ENCODE measurements around the gene POPDC2. TPM values are rescaled to one million over a fixed set of nuclear protein-coding genes. Genes with fewer than 3 reads are reported as not detected.

POPDC2 gene
- total and polyA plus RNA-seq, 7 donors, result 30.7 to 205 (median 137) TPM

- WGBS, 3 donors, result 36 to 49% (median 37%) methylated on average over 9 of the region's 9 CpGs
- Histone ChIP-seq H3K36me3 (ENCODE audit: insufficient read depth in 1 of 2, low read depth in 1 of 2) (peaks cover 3 to 27% of the 10 kb centered on the region in 2 donors), H3K4me3 (peak overlapping the region; percentile 71), H3K9me3 (no peaks in the 10 kb centered on the region), H3K27me3 (ENCODE audit: insufficient read depth in 3 of 3, low read length in 2 of 3) (no peaks in the 10 kb centered on the region), H3K27ac (peak overlapping the region; percentile 97), H3K4me1 (peaks cover 48% of the 10 kb centered on the region)
- intact Hi-C loops (cut with DNase I), result loop anchor here in 1 of 2 donors (2.0 to 5.0 kb wide), 2 partner anchors 21 to 438 kb away; no protein-coding TSS in a partner anchor
- ATAC-seq (peak; percentile 46 to 59 (median 50)), DNase-seq (peak in 1 of 2 donors; percentile 65)
- no peak for TF ChIP-seq CTCF (IDR thresholded peaks at IDR 0.05)
Measured at GRCh38 chr3:119659606-119660291, 640 bp downstream of the POPDC2 start.

DNA sequence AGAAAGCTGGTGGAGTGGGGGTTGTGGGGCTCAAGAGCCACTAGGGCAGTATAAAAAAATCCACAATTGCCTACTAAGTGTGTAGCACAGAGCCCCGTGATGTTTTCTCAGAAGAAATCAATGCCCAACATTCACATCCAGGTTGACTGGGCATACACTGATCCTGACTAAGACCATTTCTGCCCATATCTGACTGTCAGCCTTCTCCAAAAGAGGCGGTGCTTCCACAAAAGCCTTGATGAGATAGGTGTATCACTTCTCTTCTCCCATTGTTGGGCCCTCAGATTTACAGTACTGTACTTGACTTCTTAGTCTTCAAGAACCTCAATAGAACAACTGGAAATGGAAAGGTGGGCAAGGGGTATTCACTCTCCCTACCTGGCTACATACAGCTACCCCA lies 1.4 kb downstream of the POPDC2 start:
- H3K4me3 ChIP-seq, result peak overlapping the region; percentile 71
- intact Hi-C loops (cut with DNase I), result loop anchor here in 1 of 2 donors (2.0 to 5.0 kb wide), 2 partner anchors 20 to 438 kb away; no protein-coding TSS in a partner anchor
- 31 to 47% (median 42%) methylated on average over 2 of the region's 2 CpGs for WGBS, 3 donors
- H3K4me1 ChIP-seq, result peaks cover 48% of the 10 kb centered on the region
- no peak for DNase-seq
- peak overlapping the region; percentile 97 for H3K27ac ChIP-seq
- ATAC-seq, result peak; percentile 49 to 78 (median 60)
- no peak for TF ChIP-seq CTCF (IDR thresholded peaks at IDR 0.05)
- no peaks in the 10 kb centered on the region for H3K27me3 ChIP-seq (ENCODE audit: insufficient read depth in 3 of 3, low read length in 2 of 3)
- peaks cover 3 to 34% of the 10 kb centered on the region in 2 donors for H3K36me3 ChIP-seq (ENCODE audit: insufficient read depth in 1 of 2, low read depth in 1 of 2)
- H3K9me3 ChIP-seq, result no peaks in the 10 kb centered on the region

- H3K4me1 ChIP-seq, result peaks cover 44% of the 10 kb centered on the region
- 61 to 64% (median 64%) methylated on average over 4 of the region's 4 CpGs for WGBS, 3 donors
- H3K4me3 ChIP-seq, result peak overlapping the region; percentile 71
Measured at GRCh38 chr3:119657887-119658702, 2.3 kb downstream of the POPDC2 start.

GRCh38 chr3:119653876-119654275 lies 6.5 kb downstream of the POPDC2 start:
- Histone ChIP-seq H3K9me3 (no peaks in the 10 kb centered on the region), H3K36me3 (ENCODE audit: insufficient read depth in 1 of 2, low read depth in 1 of 2) (peaks cover 3 to 50% of the 10 kb centered on the region in 2 donors), H3K27ac (peak overlapping the region; percentile 97), H3K4me3 (no peak overlapping the region), H3K27me3 (ENCODE audit: insufficient read depth in 3 of 3, low read length in 2 of 3) (no peaks in the 10 kb centered on the region), H3K4me1 (peaks cover 61% of the 10 kb centered on the region)
- WGBS, 3 donors, result 39 to 42% (median 41%) methylated on average over 2 of the region's 2 CpGs
- intact Hi-C loops (cut with DNase I), result no loop called here
- DNase-seq (no peak), ATAC-seq (no peak)
- no peak for TF ChIP-seq CTCF (IDR thresholded peaks at IDR 0.05)

More at GRCh38 chr3:119657887-119658702, 2.3 kb downstream of the POPDC2 start:
- H3K27me3 ChIP-seq (ENCODE audit: insufficient read depth in 3 of 3, low read length in 2 of 3), result no peaks in the 10 kb centered on the region
- H3K36me3 ChIP-seq (ENCODE audit: insufficient read depth in 1 of 2, low read depth in 1 of 2), result peaks cover 3 to 40% of the 10 kb centered on the region in 2 donors
- DNase-seq (no peak), ATAC-seq (no peak)
- TF ChIP-seq CTCF (IDR thresholded peaks at IDR 0.05), result no peak
- peak overlapping the region; percentile 97 for H3K27ac ChIP-seq
- intact Hi-C loops (cut with DNase I), result loop anchor here in 1 of 2 donors (2.0 to 5.0 kb wide), 2 partner anchors 19 to 439 kb away; no protein-coding TSS in a partner anchor
- no peaks in the 10 kb centered on the region for H3K9me3 ChIP-seq
